GDM1 (cell line): Measurements from ENCODE around the gene SLC6A15.

ENCODE experiments used
- DNase-seq: peaks from one replicate; lab custom pipeline; 2025; lab: John Stamatoyannopoulos, UW

Gene SLC6A15

GRCh38 chr12:84874825-84875139, 37.8 kb downstream of the SLC6A15 start:
- no peak for DNase-seq

- DNase-seq = no peak
These were observed 38.3 kb downstream of the SLC6A15 start for GRCh38 chr12:84874125-84874824.

GRCh38 chr12:84862186-84862585, 50.4 kb downstream of the SLC6A15 start:
- no peak for DNase-seq

- no peak for DNase-seq
These were observed 51.9 kb downstream of the SLC6A15 start for GRCh38 chr12:84860718-84861117.

GRCh38 chr12:84858796-84859195, 53.8 kb downstream of the SLC6A15 start:
- no peak for DNase-seq

GRCh38 chr12:84857525-84858208, 54.9 kb downstream of the SLC6A15 start:
- DNase-seq = no peak

GRCh38 chr12:84856156-84856900, 56.3 kb downstream of the SLC6A15 start:
- no peak for DNase-seq

GRCh38 chr12:84843593-84844144, 68.9 kb downstream of the SLC6A15 start:
- no peak for DNase-seq

- no peak for DNase-seq
These were observed 70.1 kb downstream of the SLC6A15 start for GRCh38 chr12:84842406-84843013.

- no peak for DNase-seq
These were observed 71.0 kb downstream of the SLC6A15 start for GRCh38 chr12:84841591-84841990.

GRCh38 chr12:84840356-84840755, 72.2 kb downstream of the SLC6A15 start:
- DNase-seq = no peak

- no peak for DNase-seq
These were observed 85.7 kb downstream of the SLC6A15 start for GRCh38 chr12:84826925-84827324.

GRCh38 chr12:84825149-84825548, 87.5 kb downstream of the SLC6A15 start:
- DNase-seq = no peak

GRCh38 chr12:84822525-84822924, 90.1 kb downstream of the SLC6A15 start:
- DNase-seq = no peak

GRCh38 chr12:84816916-84817695, 95.5 kb downstream of the SLC6A15 start:
- no peak for DNase-seq

GRCh38 chr12:84814664-84815245, 97.8 kb downstream of the SLC6A15 start:
- no peak for DNase-seq

- no peak for DNase-seq
These were observed 98.6 kb downstream of the SLC6A15 start for GRCh38 chr12:84813780-84814663.

- DNase-seq = no peak
These were observed 101.3 kb downstream of the SLC6A15 start for GRCh38 chr12:84811291-84811690.

GRCh38 chr12:84810611-84811010, 102.0 kb downstream of the SLC6A15 start:
- no peak for DNase-seq
